ENCODE results near the gene POLN.

- TF ChIP-seq POLR2A (IDR thresholded peaks at IDR 0.05) (no peak), CTCF (IDR thresholded peaks at IDR 0.05) (no peak)
Measured at GRCh38 chr4:2266181-2266580, 24.3 kb upstream of the POLN start.
